Erythroblast (primary cell): ENCODE measurements around the gene MORC3.

ENCODE experiments used
- GATA1 ChIP-seq: IDR thresholded peaks from 2 replicates; pipeline ENCODE4 v1.6.1; 2011; ENCODE audit warnings: low read depth, mild to moderate bottlenecking, control low read depth, low read length, moderate library complexity
- POLR2A ChIP-seq: IDR thresholded peaks from 2 replicates; pipeline ENCODE4 v1.6.1; 2011; ENCODE audit warnings: mild to moderate bottlenecking, low read length

GRCh38 chr21:36319767-36320420 is at the start of gene MORC3:
- peak; percentile 92 for TF ChIP-seq POLR2A
- no peak for TF ChIP-seq GATA1
